Measurements from ENCODE around the gene UNC50.
"Not testable (repeated sequence)": the region's sequence is repeated elsewhere in the genome, so short reads cannot be mapped to it uniquely, and the experiment has no call there.

UNC50 gene

GRCh38 chr2:98654699-98655495 is 46.5 kb downstream of the UNC50 start:
- no peak for DNase-seq (ENCODE audit: low spot score)
- TF ChIP-seq CTCF (IDR thresholded peaks at IDR 0.05; ENCODE audit: borderline replicate concordance, control extremely low read depth, extremely low read depth, insufficient read depth, missing control alignments) = no peak
- in situ Hi-C loops (cut with MboI; ENCODE audit: low sequenced_read_pairs, unreplicated experiment) = loop anchor here (10.0 kb wide), 2 partner anchors 180 to 410 kb away; no protein-coding TSS in a partner anchor

GRCh38 chr2:98656800-98657199 is 48.4 kb downstream of the UNC50 start:
- DNase-seq (ENCODE audit: low spot score) = no peak
- in situ Hi-C loops (cut with MboI; ENCODE audit: low sequenced_read_pairs, unreplicated experiment) = loop anchor here (10.0 kb wide), 2 partner anchors 178 to 408 kb away; no protein-coding TSS in a partner anchor
- no peak for TF ChIP-seq CTCF (IDR thresholded peaks at IDR 0.05; ENCODE audit: borderline replicate concordance, control extremely low read depth, extremely low read depth, insufficient read depth, missing control alignments)

- TF ChIP-seq CTCF (IDR thresholded peaks at IDR 0.05; ENCODE audit: borderline replicate concordance, control extremely low read depth, extremely low read depth, insufficient read depth, missing control alignments) = no peak
- DNase-seq (ENCODE audit: low spot score) = no peak
- in situ Hi-C loops (cut with MboI; ENCODE audit: low sequenced_read_pairs, unreplicated experiment) = loop anchor here (10.0 kb wide), 2 partner anchors 176 to 406 kb away; no protein-coding TSS in a partner anchor
Observed at GRCh38 chr2:98658816-98659490, 50.6 kb downstream of the UNC50 start.

GRCh38 chr2:98659491-98659840 is 51.1 kb downstream of the UNC50 start:
- DNase-seq (ENCODE audit: low spot score) = not testable (repeated sequence)
- in situ Hi-C loops (cut with MboI; ENCODE audit: low sequenced_read_pairs, unreplicated experiment) = loop anchor here (10.0 kb wide), 2 partner anchors 175 to 405 kb away; no protein-coding TSS in a partner anchor

DNA sequence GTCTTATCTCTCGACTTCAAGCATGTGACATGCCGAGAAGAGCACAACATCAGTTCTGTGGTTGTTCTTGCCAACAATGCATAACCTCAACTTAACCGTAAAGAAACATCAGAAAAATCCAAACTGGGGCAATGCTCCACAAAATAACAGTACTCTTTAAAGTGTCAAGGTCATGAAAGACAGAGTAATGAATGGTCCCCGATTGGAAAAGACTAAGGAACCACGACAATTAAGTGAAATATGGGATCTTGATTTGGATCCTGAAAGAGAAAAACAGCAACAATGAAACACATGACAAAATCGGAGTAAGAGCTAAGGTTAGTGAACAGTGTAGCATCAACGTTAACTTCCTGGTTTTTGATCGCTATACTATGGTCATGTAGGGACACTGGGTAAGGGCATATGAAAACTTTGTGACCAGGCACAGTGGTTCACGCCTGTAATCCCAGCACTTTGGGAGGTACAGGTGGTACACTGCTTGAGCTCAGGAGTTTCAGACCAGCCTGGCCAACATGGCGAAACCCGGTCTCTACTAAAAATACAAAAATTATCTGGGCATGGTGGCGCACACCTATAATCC is 55.2 kb downstream of the UNC50 start:
- no peak for TF ChIP-seq CTCF (IDR thresholded peaks at IDR 0.05; ENCODE audit: borderline replicate concordance, control extremely low read depth, extremely low read depth, insufficient read depth, missing control alignments)
- DNase-seq (ENCODE audit: low spot score) = no peak
- in situ Hi-C loops (cut with MboI; ENCODE audit: low sequenced_read_pairs, unreplicated experiment) = no loop called here

- no peak for DNase-seq (ENCODE audit: low spot score)
- in situ Hi-C loops (cut with MboI; ENCODE audit: low sequenced_read_pairs, unreplicated experiment) = no loop called here
- TF ChIP-seq CTCF (IDR thresholded peaks at IDR 0.05; ENCODE audit: borderline replicate concordance, control extremely low read depth, extremely low read depth, insufficient read depth, missing control alignments) = no peak
Observed at GRCh38 chr2:98664323-98664722, 55.9 kb downstream of the UNC50 start.

DNA sequence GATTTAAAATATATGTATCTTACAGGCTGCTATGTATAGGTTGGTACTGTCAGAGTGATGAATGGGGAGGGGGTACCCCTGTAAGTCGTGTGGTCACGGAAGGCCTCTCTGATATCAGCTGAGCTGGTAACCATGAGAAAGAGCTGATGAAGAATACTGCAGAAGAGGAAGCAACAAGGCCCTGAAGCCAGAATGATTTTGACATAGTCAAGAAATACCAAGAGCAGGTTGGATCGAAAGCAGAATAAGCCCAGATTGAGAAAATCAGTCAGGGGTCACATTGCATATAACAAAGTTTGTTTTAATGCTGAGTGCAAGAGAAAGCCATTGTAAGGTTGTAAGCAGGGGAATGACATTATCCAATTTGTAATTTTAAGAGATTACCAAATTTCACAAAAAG is 57.3 kb downstream of the UNC50 start:
- in situ Hi-C loops (cut with MboI; ENCODE audit: low sequenced_read_pairs, unreplicated experiment) = no loop called here
- TF ChIP-seq CTCF (IDR thresholded peaks at IDR 0.05; ENCODE audit: borderline replicate concordance, control extremely low read depth, extremely low read depth, insufficient read depth, missing control alignments) = no peak
- DNase-seq (ENCODE audit: low spot score) = no peak
